Right lobe of liver (tissue), 6 donors: Measurements from ENCODE around the gene RINL. TPM values are rescaled to one million over a fixed set of nuclear protein-coding genes. Genes with fewer than 3 reads are reported as not detected.

Source experiments
- ATAC-seq, 4 donors: fragments of 200-7000 bp; cut with Tn5 transposase; one replicate each; pipeline ENCODE4 v1.9.1; 2020; ENCODE audit warnings: mild to moderate bottlenecking in 4 of 4, moderate library complexity in 4 of 4
- DNase-seq, 3 donors: peaks; one replicate each; pipeline ENCODE4 v3.0.0-alpha.2; 2020
- H3K27ac ChIP-seq, 3 donors: fragments of 200-600 bp; one replicate each; pipeline ENCODE4 v1.8.0; 2022
- H3K27me3 ChIP-seq, 2 donors: fragments of 200-600 bp; one replicate each; pipeline ENCODE4 v1.8.0; 2022
- H3K36me3 ChIP-seq, 4 donors: fragments of 200-600 bp; sonication (generic) in 1 of 4; one replicate each; pipeline versions ENCODE4 v1.5.1 to v1.8.0; 2017 to 2022; ENCODE audit warnings: control low read depth in 1 of 4
- H3K4me1 ChIP-seq, 4 donors: fragments of 200-600 bp; sonication (generic) in 1 of 4; one replicate each; pipeline versions ENCODE4 v1.5.1 to v1.8.0; 2017 to 2022; ENCODE audit warnings: control low read depth in 1 of 4
- H3K4me3 ChIP-seq, 3 donors: fragments of 200-600 bp; one replicate each; pipeline ENCODE4 v1.8.0; 2022
- H3K9me3 ChIP-seq, 4 donors: fragments of 200-600 bp; sonication (generic) in 1 of 4; one replicate each; pipeline versions ENCODE4 v1.5.1 to v1.8.0; 2017 to 2022; ENCODE audit warnings: control low read depth in 1 of 4
- CTCF ChIP-seq, 4 donors: fragments of 200-600 bp in 3 of 4; fragments of 450-650 bp in 1 of 4; IDR thresholded peaks; one replicate each; pipeline versions ENCODE4 v1.5.1 to v1.8.0; 2016 to 2022; ENCODE audit warnings: antibody characterized with exemption in 4 of 4, mild to moderate bottlenecking in 2 of 4
- POLR2A ChIP-seq: fragments of 450-650 bp; IDR thresholded peaks from one replicate; pipeline ENCODE4 v1.6.1; 2017; ENCODE audit warnings: antibody characterized with exemption, mild to moderate bottlenecking
- WGBS: methylation state at CpG from one replicate; pipeline ENCODE4 v1.1.6; 2018; ENCODE audit warnings: low coverage, low lambda C conversion rate; ENCODE audit not compliant: insufficient coverage; ENCODE audit errors: missing lambda C conversion rate; 5-methylcytosine and 5-hydroxymethylcytosine counted together
- intact Hi-C, 2 donors: fragments of 100-400 bp; cut with DNase I; formaldehyde crosslinking; loops; one replicate each; pipeline versions ENCODE4 v1.11.2 to v1.14.1; 2022
- total RNA-seq, 6 experiments: library from RNA; depleted of rRNA in 2 of 6; stranded (reverse); fragments of >200 nt in 2 of 6; fragmentation: NEBNext Ultra II Directional in 3 of 6; extraction: Animal tissue kit (Norgen Biotek cat#: 25700) in 3 of 6; gene quantifications; one replicate each; pipeline versions ENCODE4 v1.1.0 to v1.2.4, GENCODE V29; 2016 to 2023
- donor health status: DM: no; HTN: yes; CAD: no.
- donor health status: DM: no; HTN: no; CAD: no.
- donor health status: DM: no; HTN: no; CAD: no.
- donor health status: DM: no; HTN: yes; CAD: no.
- donor health status: DM: no; HTN: yes; CAD: no.

The RINL gene
- total RNA-seq, 6 experiments from 2014 or later: 3.3 to 13.8 (median 5.5) TPM

DNA sequence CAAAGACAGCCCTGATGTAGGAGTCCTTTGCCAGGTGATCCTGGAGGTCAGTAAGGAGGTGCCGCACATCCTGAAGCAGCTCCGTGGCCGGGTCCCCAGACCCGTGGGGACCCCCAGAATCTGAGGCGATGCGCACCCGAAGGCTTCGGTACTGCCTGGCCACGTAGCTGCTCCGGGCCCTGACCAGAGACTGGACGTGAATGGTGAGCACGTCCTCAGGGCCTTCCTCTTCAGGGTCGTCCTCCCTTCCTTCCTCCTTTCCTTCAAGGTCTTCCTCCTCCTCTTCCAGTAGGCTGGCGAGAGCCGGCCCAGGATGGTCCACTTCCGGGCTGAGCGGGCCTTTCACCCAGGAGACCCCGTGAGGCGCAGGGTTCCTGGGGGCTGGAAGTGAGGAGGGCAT, 7.5 kb downstream of the RINL start:
- Histone ChIP-seq H3K27ac (no peak overlapping the region), H3K36me3 (no peaks in the 10 kb centered on the region), H3K9me3 (no peaks in the 10 kb centered on the region), H3K27me3 (no peaks in the 10 kb centered on the region), H3K4me3 (no peak overlapping the region), H3K4me1 (peaks cover 0 to 14% (median 2%) of the 10 kb centered on the region in 4 donors)
- no peak for TF ChIP-seq POLR2A
- no peak for TF ChIP-seq CTCF (IDR thresholded peaks at IDR 0.05)
- WGBS: 100% methylated on average over 4 of the region's 19 CpGs
- intact Hi-C loops: no loop called here
- ATAC-seq (no peak), DNase-seq (no peak)

DNA sequence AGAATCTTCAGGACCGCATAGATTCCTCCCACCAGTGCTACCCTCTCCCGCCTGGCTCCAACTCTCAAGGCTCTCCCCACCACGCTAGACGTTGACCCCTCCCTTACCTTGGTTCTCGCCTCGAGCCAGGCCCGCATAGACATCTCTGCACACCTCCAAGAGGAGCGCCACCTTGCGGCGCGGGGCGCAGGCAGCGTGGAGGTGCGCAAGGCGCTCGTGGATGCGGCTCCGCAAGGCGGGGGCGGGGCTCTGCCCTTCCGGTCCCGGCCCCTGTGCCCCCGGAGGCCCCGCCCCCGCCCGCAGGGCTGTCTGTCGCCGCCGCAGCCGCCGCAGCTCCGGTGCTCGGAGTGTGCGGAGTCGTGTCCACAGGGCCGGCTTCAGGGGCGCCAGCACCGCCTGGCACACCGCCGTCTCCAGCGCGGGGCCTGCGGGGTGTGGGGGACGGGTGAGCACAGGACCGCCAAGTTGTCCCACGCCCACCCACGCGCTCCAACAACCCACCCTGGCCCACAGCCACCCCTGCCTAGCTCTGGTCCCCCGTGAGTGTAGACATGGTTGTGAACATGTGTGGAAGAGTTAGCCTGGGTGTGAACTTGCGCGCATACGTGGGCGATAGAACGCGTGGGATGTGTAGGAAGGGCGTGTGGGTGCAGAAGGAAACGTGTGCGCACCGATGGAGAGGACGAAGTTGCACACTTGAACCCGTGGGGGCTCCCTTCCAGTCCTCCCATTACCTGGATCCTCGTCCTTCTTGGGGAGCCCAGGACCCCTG, 8.1 kb downstream of the RINL start:
- Histone ChIP-seq H3K27ac (peak overlapping the region; percentile 17 to 52 (median 36)), H3K4me1 (peaks cover 0 to 18% (median 2%) of the 10 kb centered on the region in 4 donors), H3K36me3 (no peaks in the 10 kb centered on the region), H3K9me3 (no peaks in the 10 kb centered on the region), H3K4me3 (peak overlapping the region; percentile 46 to 68 (median 54)), H3K27me3 (no peaks in the 10 kb centered on the region)
- WGBS: 37% methylated on average over 19 of the region's 62 CpGs
- ATAC-seq: peak; percentile 95 to 97 (median 96)
- TF ChIP-seq CTCF (IDR thresholded peaks at IDR 0.05): peak; percentile 90 to 98 (median 93)
- peak; percentile 69 for TF ChIP-seq POLR2A
- peak; percentile 93 to 95 (median 93) for DNase-seq
- intact Hi-C loops: no loop called here

DNA sequence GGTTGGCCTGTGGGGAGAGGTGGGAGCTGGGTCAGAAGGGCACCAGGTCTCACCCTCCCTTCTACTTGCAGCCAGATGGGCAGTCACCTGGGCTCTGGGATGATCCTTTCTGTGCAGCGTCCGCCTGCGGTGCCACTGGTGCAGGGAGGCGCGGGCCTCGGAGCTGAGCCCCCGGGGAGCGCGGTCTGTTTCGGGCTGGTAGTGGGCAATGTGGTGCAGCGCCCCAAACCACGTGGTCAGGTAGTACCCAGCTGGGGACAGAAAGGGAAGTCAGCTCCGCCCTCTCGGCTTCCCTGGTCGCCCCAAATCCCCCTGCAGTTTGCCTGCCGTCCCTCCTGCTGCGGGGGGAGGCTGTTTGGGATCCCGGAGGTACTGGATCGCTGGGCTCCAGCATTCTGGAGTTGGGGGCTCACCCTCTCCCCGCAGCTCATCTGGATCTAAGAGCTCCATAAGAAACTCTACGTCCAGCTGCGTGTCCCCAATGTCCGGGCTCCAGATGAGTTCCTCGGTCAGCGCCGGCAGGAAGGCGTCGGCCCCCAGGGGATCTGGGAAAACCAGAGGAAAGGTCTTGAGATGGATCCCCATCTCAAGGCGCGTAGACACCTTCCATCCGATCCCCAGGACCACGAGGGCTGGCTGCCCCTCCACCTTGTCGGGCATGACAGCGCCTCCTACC, 8.8 kb downstream of the RINL start:
- TF ChIP-seq CTCF (IDR thresholded peaks at IDR 0.05) (no peak), POLR2A (no peak)
- ATAC-seq (peak; percentile 8 to 44 (median 34)), DNase-seq (peak in 2 of 3 donors; percentile 44 to 64)
- Histone ChIP-seq H3K9me3 (no peaks in the 10 kb centered on the region), H3K36me3 (no peaks in the 10 kb centered on the region), H3K27ac (peak overlapping the region in 1 of 3 donors; percentile 52), H3K27me3 (no peaks in the 10 kb centered on the region), H3K4me3 (peak overlapping the region; percentile 46 to 68 (median 54)), H3K4me1 (peaks cover 0 to 25% (median 2%) of the 10 kb centered on the region in 4 donors)
- intact Hi-C loops: no loop called here
- no CpG with 5 or more reads among the region's 34 CpGs for WGBS

GRCh38 chr19:38868551-38868950, 9.5 kb downstream of the RINL start:
- intact Hi-C loops: no loop called here
- TF ChIP-seq CTCF (IDR thresholded peaks at IDR 0.05) (no peak), POLR2A (no peak)
- H3K27ac ChIP-seq: no peak overlapping the region
- WGBS: 70% methylated on average over 3 of the region's 6 CpGs
- H3K4me1 ChIP-seq: peaks cover 0 to 28% (median 2%) of the 10 kb centered on the region in 4 donors
- no peaks in the 10 kb centered on the region for H3K36me3 ChIP-seq
- ATAC-seq (no peak), DNase-seq (no peak)
- no peaks in the 10 kb centered on the region for H3K27me3 ChIP-seq
- H3K9me3 ChIP-seq: no peaks in the 10 kb centered on the region
- no peak overlapping the region for H3K4me3 ChIP-seq
